Suprapubic skin (tissue), 4 donors: ENCODE data around the gene FGF22. TPM values are rescaled to one million over a fixed set of nuclear protein-coding genes. Genes with fewer than 3 reads are reported as not detected.

Experiments
- DNase-seq, 2 donors: peaks; one replicate each; pipeline ENCODE4 v3.0.0-alpha.2; 2019; ENCODE audit warnings: low spot score in 2 of 2
- H3K27ac ChIP-seq: fragments of 200-600 bp; sonication (generic); one replicate; pipeline ENCODE4 v1.5.1; 2019
- H3K27me3 ChIP-seq: fragments of 200-600 bp; sonication (generic); one replicate; pipeline ENCODE4 v1.5.1; 2019
- H3K36me3 ChIP-seq: fragments of 200-600 bp; sonication (generic); one replicate; pipeline ENCODE4 v1.5.1; 2019
- H3K4me1 ChIP-seq: fragments of 200-600 bp; sonication (generic); one replicate; pipeline ENCODE4 v1.5.1; 2019
- H3K4me3 ChIP-seq: fragments of 200-600 bp; sonication (generic); one replicate; pipeline ENCODE4 v1.5.1; 2019; ENCODE audit warnings: mild to moderate bottlenecking
- H3K9me3 ChIP-seq: fragments of 200-600 bp; sonication (generic); one replicate; pipeline ENCODE4 v1.5.1; 2019
- EP300 ChIP-seq: sonication (generic); formaldehyde crosslinking; IDR thresholded peaks from one replicate; pipeline ENCODE4 v1.6.1; 2017; ENCODE audit warnings: antibody characterized with exemption
- POLR2A ChIP-seq, 2 donors: fragments of 450-650 bp; IDR thresholded peaks; one replicate each; pipeline ENCODE4 v1.6.1; 2017; ENCODE audit warnings: antibody characterized with exemption in 2 of 2, mild to moderate bottlenecking in 2 of 2, moderate library complexity in 2 of 2
- POLR2AphosphoS5 ChIP-seq, 3 donors: sonication (generic); formaldehyde crosslinking; IDR thresholded peaks; one replicate each; pipeline ENCODE4 v1.6.1; 2017; ENCODE audit warnings: antibody characterized with exemption in 3 of 3
- WGBS: methylation state at CpG from one replicate; pipeline ENCODE4 v1.1.5; 2018; 5-methylcytosine and 5-hydroxymethylcytosine counted together
- total RNA-seq, 4 donors: library from RNA; depleted of rRNA; stranded (reverse); fragments of >200 nt; gene quantifications; one replicate each; pipeline ENCODE4 v1.1.0, GENCODE V29; 2016
- TF ChIP-seq, protein P1 (sequence below), 2 donors: fragments of 200-600 bp in 1 of 2; fragments of 450-650 bp in 1 of 2; sonication (generic) in 1 of 2; IDR thresholded peaks; one replicate each; pipeline ENCODE4 v1.5.1; 2016 to 2019; ENCODE audit warnings: antibody characterized with exemption in 2 of 2, mild to moderate bottlenecking in 1 of 2, moderate library complexity in 1 of 2

The FGF22 gene
- 10 to 100 TPM in 2 of 4 donors, 1 to 10 TPM in 2; 5.2 to 13.0 (median 9.2) TPM for total RNA-seq

DNA sequence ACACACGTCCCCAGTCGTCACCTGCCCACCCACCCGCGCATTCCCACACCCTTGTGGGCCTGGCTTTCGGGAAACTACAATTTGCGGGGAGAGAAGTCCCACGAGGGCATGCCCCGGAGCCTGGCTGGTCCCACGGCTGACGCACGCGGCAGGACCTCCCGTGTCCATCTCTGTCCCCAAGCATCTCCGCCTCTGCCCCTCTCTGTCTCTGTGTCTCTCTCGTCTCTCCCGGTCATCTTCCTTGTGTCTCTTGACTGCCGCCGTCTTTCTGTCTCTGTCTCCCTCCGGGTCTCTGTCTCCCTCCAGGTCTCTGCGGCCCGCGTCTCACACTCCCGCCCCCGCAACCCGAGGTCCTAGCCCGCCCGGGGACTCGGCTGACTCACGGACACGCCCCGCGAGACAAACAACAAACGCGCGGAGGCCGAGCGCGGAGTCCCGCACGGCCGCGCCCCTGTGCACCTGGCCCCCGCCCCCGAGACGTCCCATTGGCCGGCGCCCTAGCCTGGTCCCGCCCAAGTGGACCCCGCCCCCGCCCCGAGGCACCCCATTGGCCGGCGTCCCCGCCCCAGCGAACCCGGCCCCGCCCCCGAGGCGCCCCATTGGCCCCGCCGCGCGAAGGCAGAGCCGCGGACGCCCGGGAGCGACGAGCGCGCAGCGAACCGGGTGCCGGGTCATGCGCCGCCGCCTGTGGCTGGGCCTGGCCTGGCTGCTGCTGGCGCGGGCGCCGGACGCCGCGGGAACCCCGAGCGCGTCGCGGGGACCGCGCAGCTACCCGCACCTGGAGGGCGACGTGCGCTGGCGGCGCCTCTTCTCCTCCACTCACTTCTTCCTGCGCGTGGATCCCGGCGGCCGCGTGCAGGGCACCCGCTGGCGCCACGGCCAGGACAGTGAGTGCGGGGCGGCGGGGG lies at the start of gene FGF22:
TSS of gene FGF22 (plus strand) at position 627 of the 908 bp plus-strand sequence. CDS start at position 674, 47 bp downstream.
- no peak for TF ChIP-seq POLR2AphosphoS5 (IDR thresholded peaks at IDR 0.05)
- no peak for TF ChIP-seq EP300
- TF ChIP-seq, protein P1, sequence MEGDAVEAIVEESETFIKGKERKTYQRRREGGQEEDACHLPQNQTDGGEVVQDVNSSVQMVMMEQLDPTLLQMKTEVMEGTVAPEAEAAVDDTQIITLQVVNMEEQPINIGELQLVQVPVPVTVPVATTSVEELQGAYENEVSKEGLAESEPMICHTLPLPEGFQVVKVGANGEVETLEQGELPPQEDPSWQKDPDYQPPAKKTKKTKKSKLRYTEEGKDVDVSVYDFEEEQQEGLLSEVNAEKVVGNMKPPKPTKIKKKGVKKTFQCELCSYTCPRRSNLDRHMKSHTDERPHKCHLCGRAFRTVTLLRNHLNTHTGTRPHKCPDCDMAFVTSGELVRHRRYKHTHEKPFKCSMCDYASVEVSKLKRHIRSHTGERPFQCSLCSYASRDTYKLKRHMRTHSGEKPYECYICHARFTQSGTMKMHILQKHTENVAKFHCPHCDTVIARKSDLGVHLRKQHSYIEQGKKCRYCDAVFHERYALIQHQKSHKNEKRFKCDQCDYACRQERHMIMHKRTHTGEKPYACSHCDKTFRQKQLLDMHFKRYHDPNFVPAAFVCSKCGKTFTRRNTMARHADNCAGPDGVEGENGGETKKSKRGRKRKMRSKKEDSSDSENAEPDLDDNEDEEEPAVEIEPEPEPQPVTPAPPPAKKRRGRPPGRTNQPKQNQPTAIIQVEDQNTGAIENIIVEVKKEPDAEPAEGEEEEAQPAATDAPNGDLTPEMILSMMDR (IDR thresholded peaks at IDR 0.05), result peak in 1 of 2 donors; percentile 9
- no peak for TF ChIP-seq POLR2A (IDR thresholded peaks at IDR 0.05)
- H3K27me3 ChIP-seq, result no peaks in the 10 kb centered on the region
- H3K9me3 ChIP-seq, result no peaks in the 10 kb centered on the region
- peak; percentile 95 to 98 for DNase-seq
- peak within 1 kb of the TSS; percentile 51 for H3K4me3 ChIP-seq
- 5% methylated on average over 51 of the region's 109 CpGs for WGBS
- H3K36me3 ChIP-seq, result peaks cover 2% of the 10 kb centered on the region
- no peak within 1 kb of the TSS for H3K27ac ChIP-seq
- peaks cover 11% of the 10 kb centered on the region for H3K4me1 ChIP-seq

DNA sequence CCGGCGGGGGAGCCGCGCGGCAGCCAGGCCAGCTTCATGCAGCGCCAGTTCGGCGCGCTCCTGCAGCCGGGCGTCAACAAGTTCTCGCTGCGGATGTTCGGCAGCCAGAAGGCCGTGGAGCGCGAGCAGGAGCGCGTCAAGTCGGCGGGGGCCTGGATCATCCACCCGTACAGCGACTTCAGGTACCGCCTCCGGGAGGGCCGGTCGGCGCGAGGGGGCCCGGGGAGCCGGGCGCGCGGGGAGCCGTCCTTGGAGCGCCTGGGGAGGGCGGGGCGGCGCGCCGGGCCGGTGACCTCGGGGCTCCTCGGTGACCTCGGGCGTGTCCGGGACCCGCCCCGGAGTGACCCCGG lies 49.3 kb upstream of the FGF22 start:
- Histone ChIP-seq H3K27ac (no peak overlapping the region), H3K4me3 (peak overlapping the region; percentile 41), H3K27me3 (peaks cover 80% of the 10 kb centered on the region), H3K4me1 (peaks cover 35% of the 10 kb centered on the region), H3K9me3 (no peaks in the 10 kb centered on the region), H3K36me3 (no peaks in the 10 kb centered on the region)
- DNase-seq, result no peak
- 0% methylated on average over 2 of the region's 50 CpGs for WGBS
- TF ChIP-seq POLR2AphosphoS5 (IDR thresholded peaks at IDR 0.05), result no peak
- no peak for TF ChIP-seq POLR2A (IDR thresholded peaks at IDR 0.05)
- no peak for TF ChIP-seq EP300
- TF ChIP-seq, protein P1 (IDR thresholded peaks at IDR 0.05), result no peak

DNA sequence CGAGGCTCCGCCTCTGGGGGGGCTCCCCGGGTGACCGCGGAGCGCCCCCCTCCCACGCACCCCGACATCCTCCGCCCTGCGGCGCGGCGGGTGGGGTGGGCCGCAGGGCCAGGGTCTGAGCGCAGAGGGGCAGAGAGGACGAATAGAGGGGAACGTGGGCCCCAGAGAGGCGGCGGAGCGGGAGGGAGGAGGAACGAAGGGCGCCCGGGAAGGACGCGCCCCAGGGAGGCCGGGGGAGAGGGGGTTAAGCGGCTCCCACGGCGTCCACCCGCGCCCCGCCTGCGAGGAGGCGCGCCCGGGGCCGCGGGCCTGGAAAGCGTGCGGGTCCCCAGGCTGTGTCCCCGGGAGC lies 49.0 kb upstream of the FGF22 start:
- TF ChIP-seq, protein P1 (IDR thresholded peaks at IDR 0.05), result no peak
- no peak for TF ChIP-seq POLR2A (IDR thresholded peaks at IDR 0.05)
- no peak for TF ChIP-seq POLR2AphosphoS5 (IDR thresholded peaks at IDR 0.05)
- H3K27ac ChIP-seq, result no peak overlapping the region
- H3K4me1 ChIP-seq, result peaks cover 35% of the 10 kb centered on the region
- H3K9me3 ChIP-seq, result no peaks in the 10 kb centered on the region
- DNase-seq, result no peak
- no peaks in the 10 kb centered on the region for H3K36me3 ChIP-seq
- peaks cover 80% of the 10 kb centered on the region for H3K27me3 ChIP-seq
- H3K4me3 ChIP-seq, result peak overlapping the region; percentile 41
- WGBS, result 0% methylated on average over 12 of the region's 41 CpGs

DNA sequence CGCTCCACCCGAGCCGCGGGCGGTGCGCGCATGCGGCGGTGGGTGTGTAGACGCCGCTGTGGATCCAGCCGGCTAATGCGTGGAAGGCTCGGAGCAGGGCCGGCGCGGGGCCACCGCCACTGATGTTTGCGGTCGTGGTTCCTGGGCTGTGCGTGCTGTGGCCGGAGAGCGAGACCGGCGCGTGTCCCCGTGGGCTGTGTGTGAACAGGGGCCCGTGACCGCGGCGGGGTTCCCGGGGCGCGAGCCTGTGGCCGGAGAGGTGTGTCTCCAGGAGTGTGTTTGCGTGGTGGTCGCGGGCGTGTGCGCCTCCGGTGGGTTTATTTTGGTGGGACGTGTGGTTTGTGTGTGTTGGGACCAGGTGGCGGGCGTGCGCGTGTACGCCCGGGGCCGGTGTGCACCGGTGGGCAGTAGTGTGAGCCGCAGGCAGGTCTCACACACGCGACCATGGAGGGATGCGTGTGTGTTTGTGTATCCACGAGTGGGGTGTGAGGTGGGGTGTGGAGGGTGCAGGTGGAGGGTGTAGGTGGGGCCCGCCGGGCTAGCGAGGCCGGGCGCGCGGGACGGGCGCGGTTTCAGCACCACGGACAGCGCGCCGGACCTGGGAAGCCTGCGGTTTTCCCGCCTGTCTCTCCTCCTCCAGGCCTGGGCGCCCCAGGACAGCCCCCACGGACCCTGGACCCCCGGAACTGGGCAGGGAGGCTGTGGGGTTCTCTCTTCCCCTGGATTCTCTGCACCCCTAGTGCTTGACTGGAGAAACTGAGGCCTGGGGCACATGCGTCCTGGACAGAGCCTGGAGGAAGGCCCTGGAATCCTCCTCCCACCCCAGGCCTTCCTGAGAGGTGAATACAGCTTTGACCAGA lies 48.4 kb upstream of the FGF22 start:
- TF ChIP-seq, protein P1 (IDR thresholded peaks at IDR 0.05), result no peak
- 5% methylated on average over 16 of the region's 75 CpGs for WGBS
- H3K4me1 ChIP-seq, result peaks cover 35% of the 10 kb centered on the region
- DNase-seq, result no peak
- H3K4me3 ChIP-seq, result peak overlapping the region; percentile 41
- no peak overlapping the region for H3K27ac ChIP-seq
- H3K36me3 ChIP-seq, result no peaks in the 10 kb centered on the region
- no peaks in the 10 kb centered on the region for H3K9me3 ChIP-seq
- H3K27me3 ChIP-seq, result peaks cover 79% of the 10 kb centered on the region

DNA sequence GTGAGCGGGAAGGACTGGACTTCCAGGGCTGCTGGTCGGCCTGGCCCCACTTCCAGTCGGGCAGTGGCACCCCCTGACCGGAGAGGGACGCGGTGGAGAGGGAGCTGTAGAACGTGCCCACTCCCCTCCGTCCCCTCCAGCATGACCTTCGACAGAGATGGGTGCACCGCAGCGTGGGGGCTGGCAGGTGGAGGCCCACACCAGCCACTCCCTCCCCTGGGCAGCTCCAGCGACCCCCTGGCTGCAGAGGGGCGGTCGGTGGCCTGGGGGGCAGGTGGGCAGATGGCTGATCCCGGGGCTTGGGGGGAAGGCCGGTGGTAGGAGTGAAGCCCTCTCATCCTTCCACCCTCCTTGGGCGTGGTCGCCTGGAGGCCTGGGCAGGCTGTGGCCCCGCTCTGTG lies 47.6 kb upstream of the FGF22 start:
- TF ChIP-seq, protein P1 (IDR thresholded peaks at IDR 0.05), result no peak
- TF ChIP-seq POLR2AphosphoS5 (IDR thresholded peaks at IDR 0.05), result no peak
- no peak for TF ChIP-seq POLR2A (IDR thresholded peaks at IDR 0.05)
- no peak for TF ChIP-seq EP300
- no peaks in the 10 kb centered on the region for H3K9me3 ChIP-seq
- 77% methylated on average over 8 of the region's 19 CpGs for WGBS
- H3K27ac ChIP-seq, result no peak overlapping the region
- peaks cover 35% of the 10 kb centered on the region for H3K4me1 ChIP-seq
- no peak overlapping the region for H3K4me3 ChIP-seq
- no peaks in the 10 kb centered on the region for H3K36me3 ChIP-seq
- H3K27me3 ChIP-seq, result peaks cover 78% of the 10 kb centered on the region
- no peak for DNase-seq
